Parathyroid adenoma (tissue), 2 donors: ENCODE data around the gene FAM193A.

ENCODE experiments used
- H2AFZ ChIP-seq: fragments of 300-600 bp; sonication (generic); one replicate; pipeline ENCODE4 v1.7.0; 2017; ENCODE audit warnings: antibody characterized with exemption, mild to moderate bottlenecking
- H3K27ac ChIP-seq: fragments of 300-600 bp; sonication (generic); one replicate; pipeline ENCODE4 v1.7.0; 2017
- H3K27me3 ChIP-seq: fragments of 300-600 bp; sonication (generic); one replicate; pipeline ENCODE4 v1.7.0; 2017; ENCODE audit warnings: low read length; ENCODE audit not compliant: control insufficient read depth, insufficient read depth
- H3K36me3 ChIP-seq: fragments of 300-600 bp; sonication (generic); one replicate; pipeline ENCODE4 v1.7.0; 2017; ENCODE audit warnings: low read length; ENCODE audit not compliant: control insufficient read depth, insufficient read depth
- H3K4me1 ChIP-seq: fragments of 300-600 bp; sonication (generic); one replicate; pipeline ENCODE4 v1.7.0; 2017; ENCODE audit warnings: control low read depth
- H3K4me2 ChIP-seq: fragments of 300-600 bp; sonication (generic); one replicate; pipeline ENCODE4 v1.7.0; 2017; ENCODE audit warnings: low read length
- H3K4me3 ChIP-seq: fragments of 300-600 bp; sonication (generic); one replicate; pipeline ENCODE4 v1.7.0; 2017; ENCODE audit warnings: low read depth, low read length
- H3K79me2 ChIP-seq: fragments of 300-600 bp; sonication (generic); one replicate; pipeline ENCODE4 v1.7.0; 2017; ENCODE audit warnings: control low read depth
- H3K9ac ChIP-seq: fragments of 300-600 bp; sonication (generic); one replicate; pipeline ENCODE4 v1.7.0; 2017; ENCODE audit warnings: mild to moderate bottlenecking
- H3K9me3 ChIP-seq: fragments of 300-600 bp; sonication (generic); one replicate; pipeline ENCODE4 v1.7.0; 2017; ENCODE audit warnings: low read length; ENCODE audit not compliant: control insufficient read depth
- CTCF ChIP-seq: fragments of 300-600 bp; sonication (generic); IDR thresholded peaks from one replicate; pipeline ENCODE4 v1.7.0; 2017; ENCODE audit warnings: antibody characterized with exemption, mild to moderate bottlenecking
- donor health status: primary hyperparathyroidism.

FAM193A gene

GRCh38 chr4:2741626-2742025 lies 205.2 kb downstream of the FAM193A start:
- no peaks in the 10 kb centered on the region for H3K36me3 ChIP-seq

GRCh38 chr4:2742081-2742822 lies 205.8 kb downstream of the FAM193A start:
- no peaks in the 10 kb centered on the region for H3K36me3 ChIP-seq

More at GRCh38 chr4:2741626-2742025, 205.2 kb downstream of the FAM193A start:
- no peaks in the 10 kb centered on the region for H3K9me3 ChIP-seq
- no peaks in the 10 kb centered on the region for H3K27me3 ChIP-seq
- no peak overlapping the region for H3K4me2 ChIP-seq
- no peak overlapping the region for H3K27ac ChIP-seq
- no peak overlapping the region for H2AFZ ChIP-seq
- H3K4me3 ChIP-seq = no peak overlapping the region
- no peak for TF ChIP-seq CTCF
- no peaks in the 10 kb centered on the region for H3K4me1 ChIP-seq
- H3K9ac ChIP-seq = no peak overlapping the region
- no peaks in the 10 kb centered on the region for H3K79me2 ChIP-seq

GRCh38 chr4:2742823-2743517 lies 206.5 kb downstream of the FAM193A start:
- Histone ChIP-seq H3K4me1 (no peaks in the 10 kb centered on the region), H3K79me2 (no peaks in the 10 kb centered on the region), H3K36me3 (no peaks in the 10 kb centered on the region), H3K27ac (no peak overlapping the region), H2AFZ (no peak overlapping the region), H3K9me3 (no peaks in the 10 kb centered on the region), H3K4me2 (no peak overlapping the region), H3K9ac (no peak overlapping the region), H3K27me3 (no peaks in the 10 kb centered on the region), H3K4me3 (no peak overlapping the region)
- TF ChIP-seq CTCF = no peak

More at GRCh38 chr4:2742081-2742822, 205.8 kb downstream of the FAM193A start:
- TF ChIP-seq CTCF = no peak
- Histone ChIP-seq H3K4me1 (no peaks in the 10 kb centered on the region), H3K27ac (no peak overlapping the region), H3K4me2 (no peak overlapping the region), H3K4me3 (no peak overlapping the region), H3K79me2 (no peaks in the 10 kb centered on the region), H2AFZ (no peak overlapping the region), H3K27me3 (no peaks in the 10 kb centered on the region), H3K9me3 (no peaks in the 10 kb centered on the region), H3K9ac (no peak overlapping the region)

GRCh38 chr4:2743518-2744445 lies 207.3 kb downstream of the FAM193A start:
- Histone ChIP-seq H2AFZ (no peak overlapping the region), H3K4me1 (no peaks in the 10 kb centered on the region), H3K9me3 (no peaks in the 10 kb centered on the region), H3K4me2 (no peak overlapping the region), H3K36me3 (no peaks in the 10 kb centered on the region), H3K4me3 (no peak overlapping the region), H3K79me2 (no peaks in the 10 kb centered on the region), H3K27ac (no peak overlapping the region), H3K9ac (no peak overlapping the region), H3K27me3 (no peaks in the 10 kb centered on the region)
- no peak for TF ChIP-seq CTCF
